NOMO-1 (cell line): ENCODE data around the gene RNF157.

Experiments used
- DNase-seq, 2 experiments: peaks; one replicate each; lab custom pipeline; 2025; ENCODE audit not compliant: unreplicated experiment in 2 of 2; lab: John Stamatoyannopoulos, UW

The RNF157 gene

DNA sequence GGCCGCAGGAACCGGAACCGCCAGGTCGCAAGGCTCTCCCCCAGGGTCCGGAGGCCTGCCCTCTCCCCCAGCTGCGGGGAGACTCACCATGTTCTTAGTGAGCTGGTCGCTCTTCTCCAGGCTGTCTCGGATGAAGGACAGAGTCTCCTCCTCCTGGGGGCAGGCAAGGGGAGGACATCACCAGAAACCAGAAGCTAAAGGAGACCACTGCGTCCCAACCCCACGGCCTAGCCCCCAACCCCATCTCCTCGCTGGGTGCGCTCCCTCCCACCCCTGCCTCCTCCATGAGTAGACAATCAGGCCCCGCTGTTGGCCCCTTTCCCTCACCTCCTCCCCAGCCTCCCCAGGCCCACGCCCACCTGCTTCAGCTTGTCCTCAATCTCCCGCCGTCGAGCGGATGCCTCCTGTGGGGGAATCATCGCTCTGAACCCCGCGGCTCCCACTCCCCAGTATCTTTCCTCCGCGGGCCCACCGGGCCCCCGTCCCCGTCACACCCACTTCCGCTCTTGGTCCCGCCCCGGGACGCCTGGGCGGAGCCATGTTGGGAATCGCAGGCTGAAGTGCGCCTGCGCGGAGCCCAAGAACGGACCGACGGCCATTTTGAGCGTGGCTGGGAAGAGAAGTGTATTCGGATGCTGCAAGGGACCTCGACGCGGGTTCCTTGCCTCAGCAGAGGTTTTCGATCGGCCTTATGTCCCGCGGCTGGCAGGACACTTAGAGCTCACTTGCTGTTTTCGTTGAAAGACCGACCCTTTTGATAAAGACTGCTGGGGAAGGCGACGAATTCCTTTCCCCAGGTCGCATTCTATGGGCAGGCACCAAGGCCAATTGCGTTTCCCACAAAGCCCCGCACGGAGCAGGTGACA lies 136.8 kb downstream of the RNF157 start, which contains the start of gene EXOC7:
EXOC7 (minus strand) TSS at position 514 of the 866 bp plus-strand sequence; CDS start at position 419, 95 bp downstream.
- DNase-seq, result peak; percentile 79 to 95

DNA sequence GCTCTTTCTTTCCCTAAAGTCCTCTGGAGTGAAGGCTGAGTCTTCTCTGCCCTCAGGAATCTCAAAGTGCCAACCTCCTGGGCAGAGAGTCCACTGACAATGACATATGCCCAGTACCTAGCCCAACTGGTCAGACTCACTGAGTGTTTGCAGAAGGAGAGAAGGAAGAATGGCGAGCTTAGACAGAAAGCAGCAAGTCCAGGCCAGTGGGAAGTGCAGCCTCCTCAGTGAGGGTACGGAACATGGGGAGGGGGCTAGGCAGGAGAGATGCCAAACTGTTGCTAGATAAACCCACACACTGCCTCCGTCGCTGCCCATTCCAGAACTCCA lies 137.4 kb downstream of the RNF157 start:
- DNase-seq, result no peak

DNA sequence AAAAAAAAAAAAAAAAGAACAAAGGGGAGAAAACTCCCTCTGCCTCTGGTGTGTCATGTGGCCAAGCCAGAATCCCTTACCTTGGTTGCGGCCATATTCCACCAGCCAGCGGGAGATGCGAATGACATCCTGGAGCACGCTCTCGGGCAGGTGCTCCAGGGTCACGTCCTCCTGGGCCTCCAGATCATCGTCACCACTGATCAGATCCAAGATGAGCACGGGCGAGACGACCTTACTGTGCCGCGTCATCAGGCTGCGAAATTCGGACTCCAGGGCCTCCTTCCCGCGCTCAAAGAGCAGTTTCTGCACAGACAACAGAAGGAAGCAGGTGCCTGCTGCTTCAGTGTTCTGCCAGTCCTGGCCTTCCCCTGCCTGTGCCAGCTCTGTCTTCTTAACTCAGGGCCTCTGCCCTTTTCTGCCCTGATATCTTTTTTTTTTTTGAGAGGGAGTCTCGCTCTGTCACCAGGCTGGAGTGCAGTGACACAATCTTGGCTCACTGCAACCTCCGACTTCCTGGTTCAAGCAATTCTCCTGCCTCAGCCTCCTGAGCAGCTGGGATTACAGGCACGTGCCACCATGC lies 142.5 kb downstream of the RNF157 start:
- no peak for DNase-seq

DNA sequence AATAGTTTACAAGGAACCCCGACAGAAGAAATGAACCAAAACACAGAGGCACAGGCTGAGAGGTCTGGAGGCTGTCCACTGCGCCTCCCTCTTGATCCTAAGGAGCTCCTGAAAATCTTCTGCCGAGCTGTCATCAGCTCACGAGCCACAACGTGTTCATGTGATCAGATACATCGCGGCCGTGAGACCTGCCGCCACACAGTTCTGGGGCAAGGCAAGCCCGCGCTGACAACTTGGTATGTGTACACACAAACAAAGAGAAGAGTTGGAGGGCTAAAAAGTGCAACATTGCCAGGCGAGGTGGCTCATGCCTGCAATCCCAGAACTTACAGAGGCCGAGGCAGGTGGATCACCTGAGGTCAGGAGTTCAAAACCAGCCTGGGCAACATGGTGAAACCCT lies 144.3 kb downstream of the RNF157 start:
- no peak for DNase-seq

DNA sequence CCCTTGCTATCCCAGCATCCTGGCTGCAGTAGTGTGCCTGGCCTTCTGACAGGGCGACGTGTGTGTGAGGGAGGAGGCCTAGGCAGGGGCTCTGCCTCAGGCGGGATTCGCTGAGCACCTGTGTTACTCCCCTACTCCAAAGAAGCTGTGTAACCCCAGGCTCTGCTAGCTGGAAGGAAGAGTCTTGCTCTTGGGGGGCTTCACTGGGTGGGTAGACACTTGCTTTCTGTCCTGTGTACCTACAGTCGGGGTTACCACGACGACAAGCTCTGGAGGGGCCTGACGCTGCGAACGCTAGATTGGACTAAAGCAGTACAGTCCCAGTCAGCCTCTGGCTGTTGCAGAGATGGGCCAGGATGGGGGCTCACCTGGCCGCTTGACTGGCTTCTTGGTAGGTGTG lies 146.2 kb downstream of the RNF157 start:
- no peak for DNase-seq

DNA sequence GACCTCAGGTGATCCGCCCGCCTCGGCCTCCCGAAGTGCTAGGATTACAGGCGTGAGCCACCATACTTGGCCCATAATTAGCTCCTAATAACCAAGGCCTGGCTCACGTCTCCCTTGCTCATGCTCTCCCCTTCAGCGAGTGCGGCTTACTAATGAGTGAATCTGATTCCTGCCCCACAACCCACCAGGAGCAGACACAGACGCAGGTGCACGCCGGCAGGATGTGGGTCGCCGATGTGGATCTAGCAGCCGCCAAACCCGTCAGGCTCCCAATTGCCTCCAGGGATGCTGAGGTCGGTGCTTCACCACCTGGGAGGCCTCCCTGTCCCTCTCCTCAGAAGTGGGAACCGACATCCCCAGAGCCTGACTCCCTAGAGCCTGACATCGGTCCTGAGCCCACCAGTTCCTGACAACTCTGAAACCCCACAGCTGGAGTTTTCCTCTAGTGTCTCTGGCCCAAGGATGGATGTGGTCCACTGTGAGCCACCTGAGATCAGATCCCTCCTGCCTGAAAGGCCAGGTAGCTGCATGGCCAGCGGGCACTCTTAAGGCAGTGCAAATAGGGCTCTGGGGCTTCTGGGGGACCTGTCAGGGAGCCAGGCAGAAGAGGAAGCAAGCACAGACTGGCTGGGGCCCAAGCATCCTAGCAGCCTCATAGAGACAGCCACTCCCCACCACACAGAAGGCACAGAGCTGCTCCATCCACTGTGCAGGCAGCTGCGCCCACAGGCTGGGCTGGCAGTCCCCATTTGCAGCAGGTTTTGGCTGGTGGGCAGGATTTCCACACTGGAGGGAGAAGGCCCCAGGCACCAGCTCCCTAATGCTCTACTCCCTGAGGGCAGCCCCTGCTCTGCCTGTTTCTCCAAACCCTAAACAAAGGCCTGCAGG lies 147.5 kb downstream of the RNF157 start:
- no peak for DNase-seq
